HT-29 (cell line): ENCODE measurements around the gene ING4. TPM values are rescaled to one million over a fixed set of nuclear protein-coding genes. Genes with fewer than 3 reads are reported as not detected.
A peak's percentile ranks its signal among the peaks of the same experiment; 100 is the strongest.

Source experiments
- DNase-seq: peaks from one replicate; pipeline ENCODE4 v3.0.0-alpha.2; 2015; ENCODE audit warnings: low spot score
- small RNA-seq: library from RNA; depleted of rRNA; stranded (forward); fragments of <200 nt; gene quantifications from one replicate; pipeline ENCODE3, GENCODE V24; 2014
- total RNA-seq: library from RNA; depleted of rRNA; stranded (reverse); fragments of >200 nt; shearing (Covaris generic); gene quantifications from 2 replicates; pipeline ENCODE4 v1.2.3, GENCODE V29; 2014; rRNA removed

Gene ING4
- total RNA-seq, 1 experiment from 2014 or later: 25.1 TPM

DNA sequence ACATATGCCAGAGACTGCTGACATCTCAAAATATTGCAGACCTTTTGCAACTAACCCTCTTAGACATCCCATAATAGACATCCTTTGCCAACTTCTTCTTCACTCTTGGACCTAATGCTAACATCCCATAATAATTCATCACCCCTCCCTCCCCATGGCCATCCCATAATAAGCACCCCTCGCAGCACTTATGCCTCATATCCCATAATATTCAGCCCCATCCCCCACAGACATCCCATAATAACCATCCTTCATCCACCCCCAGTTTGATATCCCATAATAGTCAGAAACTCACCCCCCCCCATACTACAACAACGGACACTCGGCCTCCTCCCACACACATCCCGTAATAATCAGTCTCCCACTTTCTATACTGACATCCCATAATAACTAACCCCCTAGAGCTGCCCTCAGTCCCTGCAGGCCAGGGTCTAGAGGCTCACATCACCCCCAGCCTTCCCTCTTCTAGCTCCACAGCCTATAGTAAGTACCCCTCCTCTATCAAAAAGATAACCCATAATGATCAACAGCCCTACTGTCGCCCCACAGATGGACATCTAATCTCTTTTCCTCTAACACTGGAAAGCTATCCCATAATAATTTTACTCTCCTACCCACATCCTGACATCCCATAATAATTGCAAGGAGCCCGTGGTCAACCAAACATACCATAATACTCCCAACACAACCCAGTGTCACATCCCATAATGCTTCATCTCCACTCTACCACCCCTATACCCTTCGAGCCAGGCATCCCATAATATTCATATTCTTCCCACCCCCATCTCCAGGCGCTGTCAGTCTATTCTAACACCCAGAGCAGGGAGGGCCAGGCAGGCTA lies 54.9 kb downstream of the ING4 start:
- DNase-seq: peak; percentile 90

DNA sequence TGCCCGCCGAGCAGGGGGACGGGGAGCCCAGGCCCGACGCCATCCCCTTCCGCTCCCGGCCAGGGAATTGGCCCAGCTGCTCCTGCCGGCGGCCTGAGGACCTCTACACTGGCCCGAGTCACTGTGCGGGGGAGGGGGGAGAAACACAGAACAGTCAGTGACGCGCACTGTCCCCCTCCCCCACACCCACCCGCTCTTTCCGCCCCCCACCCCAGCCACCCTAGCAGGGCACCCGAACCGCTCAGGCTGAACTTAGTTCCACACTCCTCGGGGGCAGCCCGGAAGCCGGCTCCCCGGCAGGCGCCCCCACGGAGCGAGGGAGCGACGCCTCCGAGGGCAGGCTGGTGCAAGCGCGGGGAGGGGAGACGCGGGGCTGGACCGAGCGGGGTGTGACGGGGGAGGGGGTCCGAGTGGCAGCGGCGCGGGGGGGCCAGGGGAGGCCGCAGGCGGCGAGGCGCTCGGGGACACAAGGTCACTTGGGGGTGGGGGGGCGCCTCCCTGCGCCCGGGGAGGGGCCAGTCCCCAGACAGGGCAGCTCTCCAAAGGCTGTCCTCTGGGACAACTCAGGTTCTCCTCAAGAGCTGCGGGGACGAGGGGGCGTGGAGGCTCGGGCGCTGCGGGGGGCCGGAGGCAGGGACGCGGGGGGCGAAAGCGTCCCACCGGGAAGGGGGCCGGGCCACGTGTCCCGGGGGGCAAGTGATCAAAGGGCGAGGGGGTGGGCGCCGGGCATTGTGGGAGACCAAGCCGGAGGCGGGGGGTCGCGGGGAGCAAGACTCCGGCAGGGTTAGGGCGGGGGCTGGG lies 56.4 kb downstream of the ING4 start:
- peak; percentile 24 for DNase-seq

DNA sequence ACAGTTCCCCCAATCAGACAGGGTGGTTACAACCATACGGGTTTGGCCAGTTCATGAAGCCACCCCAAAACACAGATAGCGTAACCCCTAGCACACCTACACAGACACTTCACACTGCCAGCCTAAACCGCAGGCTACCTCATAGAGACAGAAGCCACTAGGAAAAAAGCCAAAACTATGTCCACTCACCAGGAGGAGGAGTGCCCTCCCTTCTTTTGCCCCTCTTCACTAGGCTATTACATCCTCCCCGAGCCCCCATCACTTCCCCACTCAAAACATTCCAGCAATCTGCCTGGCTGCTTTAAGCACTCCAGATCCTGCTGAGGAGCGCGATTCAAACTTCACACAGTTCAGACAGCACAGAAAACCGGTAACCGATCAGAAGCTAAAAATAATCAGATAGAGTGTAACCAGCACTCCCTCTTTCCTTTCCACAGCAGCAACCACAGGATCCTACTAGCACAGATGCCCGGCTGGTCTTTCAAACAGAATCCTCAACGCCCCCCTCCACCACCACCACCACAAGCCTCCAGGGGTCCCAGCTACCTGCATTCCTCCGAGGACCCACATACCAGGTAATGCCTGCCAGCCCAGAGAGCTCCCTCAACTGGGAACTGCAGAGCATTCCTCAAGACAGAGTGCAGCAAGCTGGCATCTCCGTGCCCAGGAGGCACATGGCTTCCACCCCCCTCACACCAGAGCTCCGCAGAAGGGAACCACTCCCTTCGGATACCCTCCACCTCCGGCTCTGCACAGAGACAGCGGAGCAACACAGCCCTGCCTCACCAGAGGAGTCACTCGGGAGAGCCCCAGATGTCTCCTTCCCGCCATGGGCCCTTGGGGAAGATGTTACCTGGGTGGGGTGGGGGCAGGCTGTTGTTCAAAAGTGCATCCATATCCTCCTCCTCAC lies 57.2 kb downstream of the ING4 start:
- DNase-seq: peak; percentile 24

DNA sequence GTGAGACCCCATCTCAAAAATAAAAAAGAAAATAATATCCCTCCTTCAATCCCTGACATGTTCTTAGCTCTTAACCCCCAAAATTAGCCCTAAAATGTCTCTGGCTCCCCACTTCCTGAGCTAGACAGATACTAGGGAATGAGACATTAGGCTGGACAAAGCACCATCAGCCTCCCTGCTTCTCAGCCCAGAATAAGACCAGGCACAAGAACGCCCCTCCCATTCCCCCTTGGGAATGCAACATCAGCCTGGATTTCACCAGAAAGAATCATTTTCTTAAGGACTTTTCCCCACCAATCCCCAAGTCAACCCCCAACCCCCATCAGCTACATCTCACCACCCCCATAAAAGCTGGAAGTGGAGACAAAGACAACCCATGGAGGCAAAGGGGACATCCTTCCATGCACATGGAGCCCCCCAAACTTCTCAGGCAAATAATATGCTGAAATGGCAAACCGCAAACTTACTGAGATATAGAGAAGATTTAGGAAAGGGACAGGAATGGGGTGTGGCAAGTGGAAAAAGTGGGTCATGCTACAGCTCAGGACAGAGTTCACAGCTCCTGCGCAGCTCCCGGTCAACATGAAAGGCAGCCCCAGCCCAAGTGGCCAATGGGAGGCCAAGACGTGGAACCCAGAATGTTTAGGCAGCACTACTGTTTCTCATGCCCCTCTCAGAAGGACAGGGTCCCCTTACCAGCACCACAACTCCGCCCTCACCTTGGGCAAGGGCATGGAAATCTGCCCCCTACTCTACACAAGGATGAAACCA lies 58.5 kb downstream of the ING4 start:
- DNase-seq: no peak

DNA sequence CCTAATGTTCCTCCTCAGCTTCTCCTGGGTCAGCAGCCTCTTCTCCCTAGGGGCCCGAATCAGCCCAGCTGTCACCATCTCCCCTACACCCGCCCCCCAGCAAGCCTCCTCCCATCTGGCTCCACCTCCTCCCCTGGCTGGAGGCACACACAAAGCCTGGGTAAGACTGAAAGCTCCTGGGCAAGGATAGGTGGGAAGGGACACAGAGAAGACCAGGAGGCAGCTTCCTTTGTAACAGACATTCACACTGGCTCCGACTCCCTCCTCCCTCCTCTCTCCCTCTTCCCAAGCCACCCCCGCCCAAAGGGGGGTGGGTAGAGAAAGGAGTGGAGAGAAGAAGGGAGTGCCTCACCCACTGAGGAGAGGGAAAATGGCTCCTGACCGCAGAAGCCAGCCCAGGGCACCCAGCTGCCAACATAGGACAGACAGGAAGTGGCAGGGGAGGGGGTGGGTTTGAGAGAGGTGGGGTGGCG lies 59.8 kb downstream of the ING4 start:
- DNase-seq: no peak

DNA sequence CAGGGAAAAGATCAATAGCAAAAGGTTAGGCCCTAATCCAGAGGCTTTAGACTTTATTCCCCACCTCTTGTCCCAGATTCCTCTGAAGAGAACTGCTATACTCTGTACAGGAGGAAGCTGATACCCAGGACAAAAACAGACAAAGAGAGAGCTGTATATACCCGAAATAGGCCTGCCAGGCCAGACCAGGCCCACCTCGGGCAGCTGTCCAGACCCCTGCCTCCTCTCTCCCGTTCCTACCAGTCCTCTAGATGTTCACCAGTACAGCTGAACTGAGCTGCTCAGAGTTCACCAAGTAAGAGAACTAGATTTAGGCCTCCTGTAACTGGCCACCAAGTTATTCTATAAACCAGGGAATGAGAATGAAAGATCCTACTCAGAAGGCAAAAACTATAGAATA lies 60.4 kb downstream of the ING4 start:
- DNase-seq: no peak

Small RNA genes lying within 50 kb of the gene (small RNA-seq; reads per million reads assigned to genes)
- gene RNU6-781P: not detected

Other genes starting within 250 kb of the ING4 start
- gene CD27, start 218.2 kb downstream of the ING4 start, total RNA-seq: 0.23 TPM in 1 of 2 replicates, not detected in the other
- gene TAPBPL, start 211.1 kb downstream of the ING4 start, total RNA-seq: 9.6 and 11.0 TPM in 2 replicates
- gene VAMP1, start 192.4 kb downstream of the ING4 start, total RNA-seq: 11.5 and 23.0 TPM in 2 replicates
- 144 and 147 TPM in 2 replicates for gene MRPL51, start 169.9 kb downstream of the ING4 start, total RNA-seq
- 115 and 141 TPM in 2 replicates for gene NCAPD2, start 169.0 kb downstream of the ING4 start, total RNA-seq
- gene GAPDH, start 128.6 kb downstream of the ING4 start, total RNA-seq: 6,490 and 6,870 TPM in 2 replicates
- gene IFFO1, start 107.1 kb downstream of the ING4 start, total RNA-seq: 0.37 and 0.41 TPM in 2 replicates
- 73.5 and 74.9 TPM in 2 replicates for gene NOP2, start 94.8 kb downstream of the ING4 start, total RNA-seq
- gene CHD4, start 55.7 kb downstream of the ING4 start, total RNA-seq: 253 and 269 TPM in 2 replicates
- gene LPAR5, start 27.2 kb downstream of the ING4 start, total RNA-seq: 0.03 TPM in 1 of 2 replicates, not detected in the other
- 0.31 TPM in 1 of 2 replicates, not detected in the other for gene ACRBP, start 15.7 kb downstream of the ING4 start, total RNA-seq
- gene ZNF384, start 26.3 kb upstream of the ING4 start, total RNA-seq: 23.9 and 42.5 TPM in 2 replicates
- not detected in 2 replicates for gene PIANP, start 37.7 kb upstream of the ING4 start, total RNA-seq
- 103 and 108 TPM in 2 replicates for gene COPS7A, start 60.9 kb upstream of the ING4 start, total RNA-seq
- gene MLF2, start 90.0 kb upstream of the ING4 start, total RNA-seq: 383 and 384 TPM in 2 replicates
- gene PTMS, start 103.2 kb upstream of the ING4 start, total RNA-seq: 87.6 and 105 TPM in 2 replicates
- gene LAG3, start 109.4 kb upstream of the ING4 start, total RNA-seq: 0.05 and 0.56 TPM in 2 replicates
- gene CD4, start 126.4 kb upstream of the ING4 start, total RNA-seq: 0.25 and 0.47 TPM in 2 replicates
- not detected in 2 replicates for gene GPR162, start 158.7 kb upstream of the ING4 start, total RNA-seq
- 2.2 and 2.7 TPM in 2 replicates for gene P3H3, start 165.3 kb upstream of the ING4 start, total RNA-seq
- gene GNB3, start 177.8 kb upstream of the ING4 start, total RNA-seq: 0.97 TPM in 1 of 2 replicates, not detected in the other
- gene CDCA3, start 188.2 kb upstream of the ING4 start, total RNA-seq: 95.5 and 126 TPM in 2 replicates
- gene USP5, start 189.0 kb upstream of the ING4 start, total RNA-seq: 122 and 136 TPM in 2 replicates
- 1,358 and 1,438 TPM in 2 replicates for gene TPI1, start 204.4 kb upstream of the ING4 start, total RNA-seq
- gene SPSB2, start 210.2 kb upstream of the ING4 start, total RNA-seq: 20.2 and 21.0 TPM in 2 replicates
- 0.61 and 4.6 TPM in 2 replicates for gene LRRC23, start 241.7 kb upstream of the ING4 start, total RNA-seq